H1 (cell line): ENCODE results near the gene HYAL1. TPM values are rescaled to one million over a fixed set of nuclear protein-coding genes. Genes with fewer than 3 reads are reported as not detected.

Source experiments
- CTCF ChIA-PET: fragments of 300-600 bp; sonication (Branson Sonifier 250); formaldehyde crosslinking; loops from one replicate; lab custom pipeline; 2021; ENCODE audit not compliant: partially characterized antibody; lab: Charles Lee
- POLR2A ChIA-PET: fragments of 300-600 bp; sonication (Branson Sonifier 250); formaldehyde crosslinking; loops from one replicate; lab custom pipeline; 2021; ENCODE audit warnings: inconsistent platforms; ENCODE audit not compliant: partially characterized antibody; lab: Charles Lee
- DNase-seq, 2 experiments: peaks; one replicate each; pipeline versions ENCODE4 v3.0.0 to v3.0.0-alpha.2; 2010 to 2022; ENCODE audit warnings: low spot score in 2 of 2, low read depth in 1 of 2, mixed read lengths in 1 of 2
- FAIRE-seq: peaks from 2 replicates; lab custom pipeline; 2011; peaks lifted over from hg19 to GRCh38; lab: Jason Lieb, UNC
- H2AFZ ChIP-seq: 2 replicates; pipeline ENCODE4 v1.8.1; 2012; ENCODE audit warnings: low read length, inconsistent platforms
- H2AK5ac ChIP-seq: 2 replicates; pipeline ENCODE4 v1.6.1; 2013; ENCODE audit warnings: low read depth, low read length
- H2BK120ac ChIP-seq: replicated peaks from 2 replicates; pipeline ENCODE3; 2013; ENCODE audit warnings: low read depth, low read length, inconsistent platforms
- H2BK12ac ChIP-seq: 2 replicates; pipeline ENCODE4 v1.6.1; 2013; ENCODE audit warnings: low read depth, low read length
- H2BK15ac ChIP-seq: 2 replicates; pipeline ENCODE4 v1.6.1; 2013; ENCODE audit warnings: low read length
- H2BK20ac ChIP-seq: 2 replicates; pipeline ENCODE4 v1.6.1; 2013; ENCODE audit warnings: low read length
- H2BK5ac ChIP-seq: 2 replicates; pipeline ENCODE4 v1.6.1; 2013; ENCODE audit warnings: low read depth, low read length
- H3K14ac ChIP-seq: 2 replicates; pipeline ENCODE4 v1.6.1; 2013; ENCODE audit warnings: inconsistent platforms; ENCODE audit not compliant: insufficient read length
- H3K18ac ChIP-seq: 2 replicates; pipeline ENCODE4 v1.6.1; 2013; ENCODE audit warnings: low read length; ENCODE audit errors: extremely low read depth
- H3K23ac ChIP-seq: 2 replicates; pipeline ENCODE4 v1.6.1; 2013; ENCODE audit warnings: inconsistent platforms; ENCODE audit not compliant: insufficient read length
- H3K23me2 ChIP-seq: 2 replicates; pipeline ENCODE4 v1.6.1; 2013; ENCODE audit warnings: low read depth, low read length
- H3K27ac ChIP-seq: 2 replicates; pipeline ENCODE4 v1.6.1; 2011; ENCODE audit warnings: low read depth, low read length, inconsistent platforms
- H3K27me3 ChIP-seq, 4 experiments: replicated peaks in 1 of 4; 1 replicate in 1 of 4; 2 replicates in 3 of 4; pipeline versions ENCODE4 v1.6.1 to v1.8.1; 2011 to 2013; ENCODE audit warnings: low read length in 3 of 4, mild to moderate bottlenecking in 3 of 4, inconsistent platforms in 2 of 4, mixed read lengths in 2 of 4, moderate library complexity in 1 of 4; ENCODE audit not compliant: control insufficient read depth in 3 of 4, insufficient read depth in 3 of 4; ENCODE audit errors: extremely low read depth in 1 of 4
- H3K36me3 ChIP-seq, 4 experiments: 2 replicates each; pipeline versions ENCODE4 v1.6.1 to v1.8.1; 2011 to 2013; ENCODE audit warnings: mild to moderate bottlenecking in 4 of 4, low read length in 3 of 4, moderate library complexity in 2 of 4, control low read depth in 1 of 4, inconsistent platforms in 1 of 4; ENCODE audit not compliant: insufficient read depth in 4 of 4, control insufficient read depth in 2 of 4
- H3K4ac ChIP-seq: replicated peaks from 2 replicates; pipeline ENCODE3; 2013; ENCODE audit warnings: low read length, low read depth, mixed read lengths, inconsistent platforms; ENCODE audit not compliant: insufficient read length
- H3K4me1 ChIP-seq, 4 experiments: replicated peaks in 1 of 4; 1 replicate in 1 of 4; 2 replicates in 3 of 4; pipeline versions ENCODE4 v1.6.1 to v1.8.1; 2011 to 2013; ENCODE audit warnings: low read length in 3 of 4, inconsistent platforms in 2 of 4, mixed read lengths in 1 of 4; ENCODE audit not compliant: insufficient read depth in 4 of 4, control insufficient read depth in 3 of 4
- H3K4me2 ChIP-seq, 2 experiments: 2 replicates each; pipeline versions ENCODE4 v1.6.1 to v1.8.1; 2011 to 2013; ENCODE audit warnings: low read depth in 2 of 2, low read length in 2 of 2, control low read depth in 1 of 2, inconsistent platforms in 1 of 2, mild to moderate bottlenecking in 1 of 2; ENCODE audit not compliant: insufficient read depth in 1 of 2
- H3K4me3 ChIP-seq, 4 experiments: fragments of 200-600, 300-600 bp in 1 of 4; sonication (generic), shearing (Covaris generic), sonication (Bioruptor Twin) in 1 of 4; 2 replicates each; pipeline versions ENCODE4 v1.5.1 to v1.8.1; 2011 to 2016; ENCODE audit warnings: low read length in 4 of 4, low read depth in 3 of 4, control low read depth in 2 of 4, inconsistent platforms in 2 of 4, mild to moderate bottlenecking in 2 of 4, mixed read lengths in 1 of 4, moderate library complexity in 1 of 4; ENCODE audit not compliant: insufficient read depth in 2 of 4; ENCODE audit errors: extremely low read depth in 1 of 4
- H3K56ac ChIP-seq: replicated peaks from 2 replicates; pipeline ENCODE3; 2013; ENCODE audit warnings: low read depth, mild to moderate bottlenecking, mixed read lengths, low read length, inconsistent platforms; ENCODE audit not compliant: insufficient read length
- H3K79me1 ChIP-seq: 2 replicates; pipeline ENCODE4 v1.6.1; 2013; ENCODE audit warnings: low read depth, low read length, control low read depth
- H3K79me2 ChIP-seq, 2 experiments: 2 replicates each; pipeline versions ENCODE4 v1.6.1 to v1.8.1; 2012 to 2013; ENCODE audit warnings: low read length in 2 of 2, mild to moderate bottlenecking in 2 of 2, inconsistent platforms in 1 of 2; ENCODE audit not compliant: insufficient read depth in 2 of 2, control insufficient read depth in 1 of 2
- H3K9ac ChIP-seq, 4 experiments: replicated peaks in 1 of 4; 1 replicate in 1 of 4; 2 replicates in 3 of 4; pipeline versions ENCODE4 v1.6.1 to v1.8.1; 2011 to 2013; ENCODE audit warnings: low read depth in 3 of 4, low read length in 3 of 4, control low read depth in 2 of 4, mild to moderate bottlenecking in 2 of 4, moderate library complexity in 2 of 4, inconsistent platforms in 1 of 4; ENCODE audit errors: extremely low read depth in 1 of 4
- H3K9me3 ChIP-seq, 2 experiments: 2 replicates each; pipeline versions ENCODE4 v1.6.1 to v1.8.1; 2012 to 2013; ENCODE audit warnings: mild to moderate bottlenecking in 2 of 2, moderate library complexity in 2 of 2, control low read depth in 1 of 2, inconsistent platforms in 1 of 2, low read depth in 1 of 2, low read length in 1 of 2, mixed read lengths in 1 of 2; ENCODE audit not compliant: insufficient read depth in 2 of 2
- H4K20me1 ChIP-seq, 2 experiments: replicated peaks in 1 of 2; 2 replicates each; pipeline versions ENCODE3 to v1.8.1; 2011 to 2013; ENCODE audit warnings: inconsistent platforms in 2 of 2, low read length in 2 of 2, mild to moderate bottlenecking in 1 of 2; ENCODE audit not compliant: insufficient read depth in 2 of 2, control insufficient read depth in 1 of 2
- H4K5ac ChIP-seq: 2 replicates; pipeline ENCODE4 v1.6.1; 2013; ENCODE audit warnings: low read length, low read depth, mixed read lengths, inconsistent platforms; ENCODE audit not compliant: insufficient read length
- H4K8ac ChIP-seq: 2 replicates; pipeline ENCODE4 v1.8.0; 2013; ENCODE audit warnings: mild to moderate bottlenecking, moderate library complexity, low read length, inconsistent platforms; ENCODE audit not compliant: insufficient read depth; ENCODE audit errors: extremely low read depth
- H4K91ac ChIP-seq: replicated peaks from 2 replicates; pipeline ENCODE3; 2013; ENCODE audit warnings: low read length, mixed read lengths, inconsistent platforms; ENCODE audit not compliant: insufficient read length
- WGBS, 2 experiments: shearing (Covaris generic) in 1 of 2; methylation state at CpG; one replicate each; pipeline versions ENCODE4 v1.1.6 to v1.1.7; 2013 to 2015; ENCODE audit warnings: low lambda C conversion rate in 2 of 2, mixed read lengths in 2 of 2, inconsistent platforms in 1 of 2, low coverage in 1 of 2, missing lambda C conversion rate in 1 of 2; ENCODE audit not compliant: insufficient replicate concordance in 2 of 2, insufficient coverage in 1 of 2, insufficient read length in 1 of 2; ENCODE audit errors: extremely low coverage in 1 of 2, missing lambda C conversion rate in 1 of 2; 5-methylcytosine and 5-hydroxymethylcytosine counted together
- polyA plus RNA-seq, 7 experiments: library from polyadenylated mRNA; depleted of rRNA in 3 of 7; stranded (reverse) in 5 of 7; unstranded in 2 of 7; fragments of >200 nt in 5 of 7; fragments of 200-250 nt in 2 of 7; gene quantifications; 1 replicate in 5 of 7; 2 replicates in 1 of 7; 4 replicates in 1 of 7; pipeline versions ENCODE4 v1.2.1 to v1.2.3, GENCODE V29; 2011 to 2013; ENCODE audit warnings: missing spikeins in 2 of 7, mixed read lengths in 2 of 7
- total RNA-seq: library from RNA; stranded (reverse); fragmentation: NEBNext Ultra II Directional; extraction: Animal tissue kit (Norgen Biotek cat#: 25700); gene quantifications from 2 replicates; pipeline ENCODE4 v1.2.1, GENCODE V29; 2021

Gene HYAL1
- total and polyA plus RNA-seq, 2 of the 8 experiments (the other 6 are each of a cell fraction or from before 2014, with no cell fraction given), result 2.0 to 5.4 TPM

DNA sequence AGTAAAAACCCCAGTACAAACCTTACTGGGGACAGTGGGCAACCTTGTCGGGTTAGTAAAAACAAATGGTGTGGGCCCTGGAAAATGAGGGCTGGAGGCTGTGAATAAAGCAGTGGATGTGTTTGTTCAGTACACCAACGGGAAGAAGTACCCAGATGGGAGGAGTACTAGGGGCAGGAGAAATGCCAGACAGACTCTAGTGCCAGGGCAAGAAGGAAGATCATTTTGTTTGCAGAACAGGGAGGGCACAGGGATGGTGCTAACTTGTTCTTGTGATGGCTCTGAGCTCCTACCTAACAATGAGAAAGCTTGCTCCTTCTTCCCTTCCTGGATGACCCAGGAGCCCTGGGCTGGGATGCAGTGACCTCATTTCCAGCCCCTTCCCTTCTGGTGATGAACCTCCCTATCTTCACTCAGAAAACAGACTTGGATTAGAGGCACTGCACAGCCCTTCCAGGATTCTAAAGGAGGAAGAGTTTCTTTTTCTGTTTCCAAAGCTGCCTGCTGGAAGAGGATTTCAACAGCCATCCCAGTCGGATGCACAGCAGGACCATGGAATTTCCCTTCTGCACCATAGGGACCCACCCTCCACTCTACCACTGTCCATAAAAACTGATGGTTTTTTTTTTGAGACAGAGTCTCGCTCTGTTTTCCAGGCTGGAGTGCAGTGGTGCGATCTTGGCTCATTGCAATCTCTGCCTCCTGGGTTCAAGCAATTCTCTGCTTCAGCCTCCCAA is 31.1 kb upstream of the HYAL1 start:
- no peak overlapping the region for H3K9ac ChIP-seq
- no peak overlapping the region for H2AK5ac ChIP-seq
- H2BK5ac ChIP-seq, result no peak overlapping the region
- H4K5ac ChIP-seq, result no peak overlapping the region
- H3K27ac ChIP-seq, result no peak overlapping the region
- H4K20me1 ChIP-seq, result peaks cover 8 to 12% of the 10 kb centered on the region in 2 experiments
- H3K56ac ChIP-seq, result no peak overlapping the region
- ChIA-PET CTCF (interaction anchor here (2.0 to 7.7 kb wide), 2 partner anchors 12 to 60 kb away, joined by 5 to 60 read pairs; partner anchors contain the start of gene HYAL2), POLR2A (interaction anchor here (1.1 to 4.4 kb wide), 2 partner anchors 11 to 16 kb away, joined by 3 to 40 read pairs; partner anchors contain the start of gene HYAL2)
- DNase-seq (no peak), FAIRE-seq (no peak)
- no peak overlapping the region for H4K8ac ChIP-seq
- H2BK15ac ChIP-seq, result no peak overlapping the region
- peaks cover 0 to 28% of the 10 kb centered on the region in 2 experiments; a peak in 2 of 4 replicates for H3K79me2 ChIP-seq
- H3K4me3 ChIP-seq, result no peak overlapping the region
- 86% methylated on average over 5 of the region's 5 CpGs; no CpG with 5 or more reads in 1 of the 2 experiments for WGBS, 2 experiments
- H2BK20ac ChIP-seq, result no peak overlapping the region
- no peak overlapping the region for H2AFZ ChIP-seq
- no peak overlapping the region for H3K4me2 ChIP-seq
- H3K14ac ChIP-seq, result no peak overlapping the region
- H3K36me3 ChIP-seq, result peaks cover 4 to 24% (median 20%) of the 10 kb centered on the region in 4 experiments; a peak in 7 of 8 replicates
- H4K91ac ChIP-seq, result no peak overlapping the region
- peaks cover 0 to 8% (median 3%) of the 10 kb centered on the region in 4 experiments; a peak in 2 of 7 replicates for H3K4me1 ChIP-seq
- H2BK12ac ChIP-seq, result no peak overlapping the region
- H3K27me3 ChIP-seq, result peaks cover 4 to 16% (median 11%) of the 10 kb centered on the region in 4 experiments
- no peaks in the 10 kb centered on the region for H3K9me3 ChIP-seq
- H2BK120ac ChIP-seq, result no peak overlapping the region
- no peak overlapping the region for H3K4ac ChIP-seq
- no peak overlapping the region for H3K23ac ChIP-seq
- peaks cover 10% of the 10 kb centered on the region for H3K23me2 ChIP-seq
- peaks cover 6% of the 10 kb centered on the region; the same call in 1 of the 2 replicates for H3K79me1 ChIP-seq
- no peak overlapping the region for H3K18ac ChIP-seq
